ENCODE measurements around the gene NOP53. TPM values are rescaled to one million over a fixed set of nuclear protein-coding genes. Genes with fewer than 3 reads are reported as not detected.

Gene NOP53
- total and polyA plus RNA-seq, 2 of the 8 experiments (the other 6 are each of a cell fraction or from before 2014, with no cell fraction given): 107 to 245 TPM

GRCh38 chr19:47725759-47726401 is 19.5 kb upstream of the NOP53 start:
- POLR2A ChIA-PET (ENCODE audit: partially characterized antibody): no interaction called here
- H3K9ac ChIP-seq (replicated peaks in 1 of 4; ENCODE audit: extremely low read depth in 1 of 4, low read depth in 3 of 4, low read length in 3 of 4): no peak overlapping the region
- DNase-seq (ENCODE audit: low read depth in 1 of 2, low spot score in 2 of 2): no peak

More at GRCh38 chr19:47725759-47726401, 19.5 kb upstream of the NOP53 start:
- CTCF ChIA-PET (ENCODE audit: partially characterized antibody): interaction anchor here (1.0 to 15.9 kb wide), 4 partner anchors 11 to 33 kb away, joined by 3 to 143 read pairs (median 14); partner anchors contain the start of gene EHD2
- Histone ChIP-seq H4K20me1 (replicated peaks in 1 of 2; ENCODE audit: control insufficient read depth in 1 of 2, insufficient read depth in 2 of 2, low read length in 2 of 2) (no peaks in the 10 kb centered on the region), H4K8ac (ENCODE audit: extremely low read depth, insufficient read depth, low read length) (no peak overlapping the region), H2BK15ac (ENCODE audit: low read length) (no peak overlapping the region; the same call in 1 of the 2 replicates), H3K36me3 (ENCODE audit: control insufficient read depth in 2 of 4, insufficient read depth in 4 of 4, low read length in 3 of 4) (no peaks in the 10 kb centered on the region), H3K18ac (ENCODE audit: extremely low read depth, low read length) (no peak overlapping the region), H3K4me3 (ENCODE audit: extremely low read depth in 1 of 4, insufficient read depth in 2 of 4, low read depth in 3 of 4, low read length in 4 of 4) (no peak overlapping the region), H3K23me2 (ENCODE audit: low read depth, low read length) (peaks cover 5% of the 10 kb centered on the region; the same call in 1 of the 2 replicates), H3K4ac (replicated peaks; ENCODE audit: insufficient read length, low read depth, low read length) (no peak overlapping the region), H3K4me1 (replicated peaks in 1 of 4; ENCODE audit: control insufficient read depth in 3 of 4, insufficient read depth in 4 of 4, low read length in 3 of 4) (peaks cover 0 to 9% (median 5%) of the 10 kb centered on the region in 4 experiments; a peak in 2 of 7 replicates), H2BK12ac (ENCODE audit: low read depth, low read length) (no peak overlapping the region), H3K23ac (ENCODE audit: insufficient read length) (no peak overlapping the region), H2AFZ (ENCODE audit: low read length) (no peak overlapping the region), H4K5ac (ENCODE audit: insufficient read length, low read depth, low read length) (no peak overlapping the region), H3K56ac (replicated peaks; ENCODE audit: insufficient read length, low read depth, low read length) (no peak overlapping the region), H3K79me1 (ENCODE audit: low read depth, low read length) (no peaks in the 10 kb centered on the region; the same call in 1 of the 2 replicates), H2AK5ac (ENCODE audit: low read depth, low read length) (peak overlapping the region; percentile 48; the same call in 1 of the 2 replicates), H3K14ac (ENCODE audit: insufficient read length) (no peak overlapping the region), H2BK20ac (ENCODE audit: low read length) (no peak overlapping the region), H3K9me3 (ENCODE audit: insufficient read depth in 2 of 2, low read depth in 1 of 2, low read length in 1 of 2) (no peaks in the 10 kb centered on the region), H3K79me2 (ENCODE audit: control insufficient read depth in 1 of 2, insufficient read depth in 2 of 2, low read length in 2 of 2) (no peaks in the 10 kb centered on the region), H3K4me2 (ENCODE audit: insufficient read depth in 1 of 2, low read depth in 2 of 2, low read length in 2 of 2) (no peak overlapping the region), H3K27me3 (replicated peaks in 1 of 4; ENCODE audit: control insufficient read depth in 3 of 4, extremely low read depth in 1 of 4, insufficient read depth in 3 of 4, low read length in 3 of 4) (no peaks in the 10 kb centered on the region), H2BK120ac (replicated peaks; ENCODE audit: low read depth, low read length) (no peak overlapping the region), H4K91ac (replicated peaks; ENCODE audit: insufficient read length, low read length) (no peak overlapping the region), H2BK5ac (ENCODE audit: low read depth, low read length) (no peak overlapping the region), H3K27ac (ENCODE audit: low read depth, low read length) (no peak overlapping the region)
- FAIRE-seq: no peak
- 0 out of 2 replicates have a peak, but pooled peaks have one; percentile 12 for TF ChIP-seq CEBPB (IDR thresholded peaks at IDR 0.05; ENCODE audit: low read depth, low read length)
- no peak for TF ChIP-seq CBX5 (IDR thresholded peaks at IDR 0.05; ENCODE audit: low read depth, low read length)
- 94% methylated on average over 48 of the region's 48 CpGs; no CpG with 5 or more reads in 1 of the 2 experiments for whole genome bisulfite sequencing, 2 experiments (ENCODE audit: extremely low coverage in 1 of 2, insufficient coverage in 1 of 2, insufficient read length in 1 of 2, insufficient replicate concordance in 2 of 2, low coverage in 1 of 2, low lambda C conversion rate in 2 of 2, missing lambda C conversion rate in 1 of 2)
